WTC11 (cell line): ENCODE data around the gene SFT2D1.

Experiments used
- ELF4 ChIP-seq: sonication (generic); formaldehyde crosslinking; IDR thresholded peaks from 2 replicates; pipeline ENCODE4 v1.8.1; 2022; ENCODE audit warnings: low read depth, mild to moderate bottlenecking, moderate library complexity, missing genetic modification reagents
- RELA ChIP-seq: sonication (generic); formaldehyde crosslinking; IDR thresholded peaks from 2 replicates; pipeline ENCODE4 v1.8.1; 2022; ENCODE audit warnings: missing genetic modification reagents, mild to moderate bottlenecking, borderline replicate concordance
- TF ChIP-seq, protein P1 (sequence below): fragments of 200-600 bp; IDR thresholded peaks from 2 replicates; pipeline ENCODE4 v1.8.0; 2022; ENCODE audit warnings: antibody characterized with exemption
- TF ChIP-seq, protein P2 (sequence below): sonication (generic); formaldehyde crosslinking; IDR thresholded peaks from 2 replicates; pipeline ENCODE4 v1.8.0; 2022; ENCODE audit warnings: mild to moderate bottlenecking, missing genetic modification reagents

DNA sequence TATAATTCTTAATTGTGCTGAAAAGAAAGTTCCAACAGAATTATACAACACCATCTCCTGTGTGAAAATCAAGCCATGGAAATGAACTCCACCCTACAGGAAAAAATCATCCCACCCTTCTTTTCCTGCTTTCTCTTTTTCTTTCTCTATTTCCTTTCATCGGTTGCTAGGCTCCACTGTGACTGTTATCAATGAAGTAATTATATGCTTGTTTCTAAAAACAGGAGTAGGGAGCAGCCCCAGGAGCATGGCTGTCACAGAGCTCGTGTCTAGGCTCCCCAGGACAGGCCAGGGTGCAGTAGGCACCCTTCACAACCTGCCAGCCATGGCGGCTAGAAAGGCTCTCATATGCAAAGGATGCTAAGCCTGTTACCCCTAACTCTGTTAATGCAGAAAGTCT is 27.4 kb upstream of the SFT2D1 start:
- TF ChIP-seq, protein P1, sequence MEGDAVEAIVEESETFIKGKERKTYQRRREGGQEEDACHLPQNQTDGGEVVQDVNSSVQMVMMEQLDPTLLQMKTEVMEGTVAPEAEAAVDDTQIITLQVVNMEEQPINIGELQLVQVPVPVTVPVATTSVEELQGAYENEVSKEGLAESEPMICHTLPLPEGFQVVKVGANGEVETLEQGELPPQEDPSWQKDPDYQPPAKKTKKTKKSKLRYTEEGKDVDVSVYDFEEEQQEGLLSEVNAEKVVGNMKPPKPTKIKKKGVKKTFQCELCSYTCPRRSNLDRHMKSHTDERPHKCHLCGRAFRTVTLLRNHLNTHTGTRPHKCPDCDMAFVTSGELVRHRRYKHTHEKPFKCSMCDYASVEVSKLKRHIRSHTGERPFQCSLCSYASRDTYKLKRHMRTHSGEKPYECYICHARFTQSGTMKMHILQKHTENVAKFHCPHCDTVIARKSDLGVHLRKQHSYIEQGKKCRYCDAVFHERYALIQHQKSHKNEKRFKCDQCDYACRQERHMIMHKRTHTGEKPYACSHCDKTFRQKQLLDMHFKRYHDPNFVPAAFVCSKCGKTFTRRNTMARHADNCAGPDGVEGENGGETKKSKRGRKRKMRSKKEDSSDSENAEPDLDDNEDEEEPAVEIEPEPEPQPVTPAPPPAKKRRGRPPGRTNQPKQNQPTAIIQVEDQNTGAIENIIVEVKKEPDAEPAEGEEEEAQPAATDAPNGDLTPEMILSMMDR: no peak
- TF ChIP-seq, protein P2, sequence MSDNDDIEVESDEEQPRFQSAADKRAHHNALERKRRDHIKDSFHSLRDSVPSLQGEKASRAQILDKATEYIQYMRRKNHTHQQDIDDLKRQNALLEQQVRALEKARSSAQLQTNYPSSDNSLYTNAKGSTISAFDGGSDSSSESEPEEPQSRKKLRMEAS (CRISPR knock-in tag): no peak
- no peak for TF ChIP-seq RELA (CRISPR knock-in tag)
- TF ChIP-seq ELF4 (CRISPR knock-in tag): no peak
